Loucy (cell line): ENCODE results near the gene INTS11.

ENCODE experiments used
- H2AFZ ChIP-seq: fragments of 200-600 bp; sonication (generic); 2 replicates; pipeline ENCODE4 v1.6.0; 2016; ENCODE audit warnings: antibody characterized with exemption, mild to moderate bottlenecking, low read length, moderate library complexity
- H3F3A ChIP-seq: fragments of 200-600 bp; 2 replicates; pipeline ENCODE4 v1.6.0; 2016; ENCODE audit warnings: antibody characterized with exemption, low read depth, mild to moderate bottlenecking
- H3K27me3 ChIP-seq: fragments of 200-600 bp; sonication (generic); 2 replicates; pipeline ENCODE4 v1.6.1; 2014; ENCODE audit warnings: low read length, mild to moderate bottlenecking; ENCODE audit not compliant: insufficient read depth, poor library complexity, severe bottlenecking
- H3K36me3 ChIP-seq: fragments of 200-600 bp; sonication (generic); 2 replicates; pipeline ENCODE4 v1.6.1; 2016; ENCODE audit warnings: low read length; ENCODE audit not compliant: insufficient read depth
- H3K4me1 ChIP-seq: fragments of 200-600 bp; sonication (generic); 2 replicates; pipeline ENCODE4 v1.5.1; 2014; ENCODE audit warnings: low read length, mild to moderate bottlenecking; ENCODE audit not compliant: insufficient read depth, poor library complexity, severe bottlenecking
- H3K4me2 ChIP-seq: fragments of 200-600 bp; sonication (generic); 2 replicates; pipeline ENCODE4 v1.6.0; 2014; ENCODE audit warnings: antibody characterized with exemption, low read length, low read depth, mild to moderate bottlenecking; ENCODE audit not compliant: poor library complexity, severe bottlenecking
- H3K4me3 ChIP-seq: fragments of 200-600 bp; sonication (generic); 2 replicates; pipeline ENCODE4 v1.5.1; 2014; ENCODE audit warnings: low read length, mild to moderate bottlenecking, mixed read lengths; ENCODE audit not compliant: poor library complexity, severe bottlenecking
- H3K79me2 ChIP-seq: fragments of 200-600 bp; sonication (generic); 2 replicates; pipeline ENCODE4 v1.6.1; 2014; ENCODE audit warnings: low read length; ENCODE audit not compliant: insufficient read depth
- H3K9ac ChIP-seq: fragments of 200-600 bp; sonication (generic); 2 replicates; pipeline ENCODE4 v1.6.0; 2014; ENCODE audit warnings: mild to moderate bottlenecking, low read depth, low read length, moderate library complexity; ENCODE audit not compliant: poor library complexity, severe bottlenecking
- H3K9me2 ChIP-seq: fragments of 200-600 bp; sonication (generic); replicated peaks from 2 replicates; pipeline ENCODE4 v1.6.1; 2016; ENCODE audit warnings: low read depth, low read length, mixed read lengths
- H3K9me3 ChIP-seq: fragments of 200-600 bp; sonication (generic); 2 replicates; pipeline ENCODE4 v1.6.1; 2014; ENCODE audit warnings: mild to moderate bottlenecking, antibody characterized with exemption, low read length, low read depth; ENCODE audit not compliant: insufficient read depth
- H4K20me1 ChIP-seq: fragments of 200-600 bp; sonication (generic); 2 replicates; pipeline ENCODE4 v1.6.0; 2014; ENCODE audit warnings: antibody characterized with exemption, low read length, mild to moderate bottlenecking; ENCODE audit not compliant: insufficient read depth, poor library complexity, severe bottlenecking
- EZH2phosphoT487 ChIP-seq: fragments of 200-600 bp; IDR thresholded peaks from 2 replicates; pipeline ENCODE4 v1.6.1; 2018; ENCODE audit warnings: antibody characterized with exemption, mild to moderate bottlenecking, moderate library complexity, borderline replicate concordance
- TF ChIP-seq, protein P1 (sequence below): fragments of 200-600 bp; sonication (generic); conservative IDR thresholded peaks from 2 replicates; pipeline ENCODE4 v1.5.1; 2014; ENCODE audit warnings: mild to moderate bottlenecking, antibody characterized with exemption, low read length

The INTS11 gene

GRCh38 chr1:1275836-1276235, 48.6 kb downstream of the INTS11 start:
- Histone ChIP-seq H3K4me3 (no peak overlapping the region), H3K9me2 (no peaks in the 10 kb centered on the region), H3K36me3 (no peaks in the 10 kb centered on the region)

DNA sequence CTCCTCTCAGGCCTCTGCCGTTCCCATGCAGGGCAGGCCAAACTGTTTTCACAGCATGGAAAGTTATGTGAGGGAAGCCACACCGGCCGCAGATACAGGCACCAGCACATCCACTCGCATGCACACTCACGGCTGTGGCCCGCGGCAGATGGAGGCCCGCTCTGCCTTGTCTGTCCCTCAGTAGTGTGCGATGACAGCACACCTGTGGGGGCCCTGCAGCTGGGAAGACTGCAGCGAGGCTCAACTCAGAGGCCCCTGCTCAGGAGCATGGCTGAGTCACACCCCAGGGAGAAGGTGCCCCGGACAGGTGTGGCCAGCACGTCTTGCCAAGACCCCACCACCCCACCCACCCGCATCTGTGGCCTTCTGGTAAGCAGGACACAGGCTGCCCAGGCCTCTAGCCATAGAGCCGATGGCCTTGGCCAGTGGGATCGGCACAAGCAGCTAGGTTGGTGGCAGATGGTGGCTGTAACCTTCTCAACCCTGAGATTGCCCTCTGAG, 49.5 kb downstream of the INTS11 start:
- H4K20me1 ChIP-seq: peaks cover 33% of the 10 kb centered on the region
- peak overlapping the region; percentile 97 for H3K9ac ChIP-seq
- H3K79me2 ChIP-seq: peaks cover 45% of the 10 kb centered on the region
- peak overlapping the region; percentile 93 for H3K4me2 ChIP-seq
- no peaks in the 10 kb centered on the region for H3K9me2 ChIP-seq
- peak overlapping the region; percentile 98 for H3K4me3 ChIP-seq
- no peak overlapping the region for H2AFZ ChIP-seq
- H3K4me1 ChIP-seq: peaks cover 34% of the 10 kb centered on the region
- no peaks in the 10 kb centered on the region for H3K27me3 ChIP-seq
- H3K9me3 ChIP-seq: no peaks in the 10 kb centered on the region
- no peaks in the 10 kb centered on the region for H3F3A ChIP-seq
- no peak for TF ChIP-seq EZH2phosphoT487
- TF ChIP-seq, protein P1, sequence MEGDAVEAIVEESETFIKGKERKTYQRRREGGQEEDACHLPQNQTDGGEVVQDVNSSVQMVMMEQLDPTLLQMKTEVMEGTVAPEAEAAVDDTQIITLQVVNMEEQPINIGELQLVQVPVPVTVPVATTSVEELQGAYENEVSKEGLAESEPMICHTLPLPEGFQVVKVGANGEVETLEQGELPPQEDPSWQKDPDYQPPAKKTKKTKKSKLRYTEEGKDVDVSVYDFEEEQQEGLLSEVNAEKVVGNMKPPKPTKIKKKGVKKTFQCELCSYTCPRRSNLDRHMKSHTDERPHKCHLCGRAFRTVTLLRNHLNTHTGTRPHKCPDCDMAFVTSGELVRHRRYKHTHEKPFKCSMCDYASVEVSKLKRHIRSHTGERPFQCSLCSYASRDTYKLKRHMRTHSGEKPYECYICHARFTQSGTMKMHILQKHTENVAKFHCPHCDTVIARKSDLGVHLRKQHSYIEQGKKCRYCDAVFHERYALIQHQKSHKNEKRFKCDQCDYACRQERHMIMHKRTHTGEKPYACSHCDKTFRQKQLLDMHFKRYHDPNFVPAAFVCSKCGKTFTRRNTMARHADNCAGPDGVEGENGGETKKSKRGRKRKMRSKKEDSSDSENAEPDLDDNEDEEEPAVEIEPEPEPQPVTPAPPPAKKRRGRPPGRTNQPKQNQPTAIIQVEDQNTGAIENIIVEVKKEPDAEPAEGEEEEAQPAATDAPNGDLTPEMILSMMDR: no peak
- no peaks in the 10 kb centered on the region for H3K36me3 ChIP-seq

More at GRCh38 chr1:1275836-1276235, 48.6 kb downstream of the INTS11 start:
- H3K27me3 ChIP-seq: no peaks in the 10 kb centered on the region
- no peaks in the 10 kb centered on the region for H3F3A ChIP-seq
- no peak overlapping the region for H3K4me2 ChIP-seq
- no peaks in the 10 kb centered on the region for H3K9me3 ChIP-seq
- peaks cover 28% of the 10 kb centered on the region for H3K4me1 ChIP-seq
- H3K9ac ChIP-seq: no peak overlapping the region
- no peak for TF ChIP-seq EZH2phosphoT487
- TF ChIP-seq, protein P1: no peak
- H2AFZ ChIP-seq: no peak overlapping the region
- H3K79me2 ChIP-seq: peaks cover 36% of the 10 kb centered on the region
- H4K20me1 ChIP-seq: peaks cover 26% of the 10 kb centered on the region

DNA sequence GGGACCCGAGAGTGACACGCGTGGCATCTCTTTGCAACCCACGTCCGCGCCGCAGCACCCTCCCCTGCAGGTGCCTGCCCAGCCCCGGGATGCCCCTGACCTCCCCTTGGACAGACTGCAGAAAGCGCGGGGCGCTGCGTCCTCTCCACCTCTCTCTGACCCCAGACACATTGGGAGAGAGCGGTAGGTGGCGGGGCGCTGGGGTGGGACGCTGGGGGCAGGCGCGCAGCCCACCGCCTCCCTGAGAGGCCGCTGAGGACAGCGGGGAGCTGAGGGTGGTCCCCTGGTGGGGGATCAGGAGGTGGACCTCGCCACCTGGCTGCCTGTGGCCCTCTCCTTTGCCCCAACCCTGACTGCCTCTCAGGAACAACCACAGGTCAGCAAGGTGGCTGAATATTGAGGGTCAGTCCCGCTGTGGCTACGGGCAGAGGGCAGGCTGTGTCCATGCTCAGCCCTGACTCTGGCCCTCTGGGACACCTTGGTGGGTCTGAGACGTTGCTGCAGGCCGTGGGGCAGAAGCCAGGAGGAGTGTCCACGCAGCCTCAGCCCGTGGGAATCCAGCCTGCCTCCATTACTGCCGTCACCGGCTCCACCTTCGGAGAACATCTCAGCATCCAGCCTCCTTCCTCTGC, 50.0 kb downstream of the INTS11 start:
- Histone ChIP-seq H4K20me1 (peaks cover 36% of the 10 kb centered on the region), H3K9me3 (no peaks in the 10 kb centered on the region), H3K79me2 (peaks cover 50% of the 10 kb centered on the region), H2AFZ (peak overlapping the region; percentile 90), H3F3A (no peaks in the 10 kb centered on the region), H3K4me1 (peaks cover 34% of the 10 kb centered on the region), H3K36me3 (no peaks in the 10 kb centered on the region), H3K4me2 (peak overlapping the region; percentile 93), H3K9me2 (no peaks in the 10 kb centered on the region), H3K4me3 (peak overlapping the region; percentile 98), H3K9ac (peak overlapping the region; percentile 97), H3K27me3 (no peaks in the 10 kb centered on the region)
- no peak for TF ChIP-seq EZH2phosphoT487
- TF ChIP-seq, protein P1: 0 out of 2 replicates have a peak, but pooled peaks have one; percentile 2
